Activated CD4-positive, alpha-beta memory T cell treated with anti-CD3 and anti-CD28 coated beads, Interleukin-2, amount 10 ng/mL, durations not matched to agents 7 days and 5 days (primary cell): ENCODE data around the gene RNASEH2B. TPM values are rescaled to one million over a fixed set of nuclear protein-coding genes. Genes with fewer than 3 reads are reported as not detected.
A peak's percentile ranks its signal among the peaks of the same experiment; 100 is the strongest.

Experiments used
- CTCF ChIA-PET: fragments of 350-600 bp; sonication (Branson Sonifier 250); formaldehyde crosslinking; loops from one replicate; lab custom pipeline; 2021; ENCODE audit warnings: antibody characterized with exemption, inconsistent platforms; lab: Charles Lee
- POLR2A ChIA-PET: fragments of 350-600 bp; sonication (Branson Sonifier 250); formaldehyde crosslinking; loops from one replicate; lab custom pipeline; 2021; ENCODE audit warnings: antibody characterized with exemption; lab: Charles Lee
- DNase-seq: peaks from one replicate; pipeline ENCODE4 v3.0.0-alpha.2; 2020
- H3K27ac Mint-ChIP-seq: one replicate; pipeline ENCODE4 v1.8.0; 2021; ENCODE audit warnings: mild to moderate bottlenecking, mixed read lengths
- H3K27me3 Mint-ChIP-seq: one replicate; pipeline ENCODE4 v1.8.0; 2021; ENCODE audit warnings: mixed read lengths
- H3K36me3 Mint-ChIP-seq: one replicate; pipeline ENCODE4 v1.8.0; 2021; ENCODE audit warnings: low read depth, mixed read lengths
- H3K4me1 Mint-ChIP-seq: one replicate; pipeline ENCODE4 v1.8.0; 2021; ENCODE audit warnings: mixed read lengths
- H3K4me3 Mint-ChIP-seq: one replicate; pipeline ENCODE4 v1.8.0; 2021; ENCODE audit warnings: mild to moderate bottlenecking, mixed read lengths
- H3K9me3 Mint-ChIP-seq: one replicate; pipeline ENCODE4 v1.8.0; 2021; ENCODE audit warnings: mixed read lengths
- total RNA-seq, 2 experiments: library from RNA; stranded (reverse); gene quantifications; one replicate each; pipeline ENCODE4 v1.2.3, GENCODE V29; 2021

The RNASEH2B gene
- total RNA-seq, 2 experiments from 2014 or later: 87.4 to 90.5 TPM

- DNase-seq: no peak
- H3K4me3 Mint-ChIP-seq: peak overlapping the region; percentile 88
- ChIA-PET CTCF (interaction anchor here (1.9 to 9.1 kb wide), 7 partner anchors 18 to 913 kb away, joined by 9 to 131 read pairs (median 20); partner anchors contain the start of gene TRIM13), POLR2A (interaction anchor here (0.7 to 7.6 kb wide), 15 partner anchors 8 to 1466 kb away, joined by 3 to 247 read pairs (median 4); partner anchors contain the start of genes CAB39L, SETDB2 and TRIM13)
- H3K27me3 Mint-ChIP-seq: no peaks in the 10 kb centered on the region
- H3K9me3 Mint-ChIP-seq: no peaks in the 10 kb centered on the region
- H3K4me1 Mint-ChIP-seq: peaks cover 45% of the 10 kb centered on the region
- peak overlapping the region; percentile 89 for H3K27ac Mint-ChIP-seq
- peaks cover 9% of the 10 kb centered on the region for H3K36me3 Mint-ChIP-seq
Measured at GRCh38 chr13:50910485-50910805, 854 bp downstream of the RNASEH2B start.

GRCh38 chr13:50911081-50911631 is 1.6 kb downstream of the RNASEH2B start:
- no peaks in the 10 kb centered on the region for H3K9me3 Mint-ChIP-seq
- CTCF ChIA-PET: interaction anchor here (0.8 to 9.1 kb wide), 41 partner anchors 8 to 1119 kb away, joined by 3 to 131 read pairs (median 6); partner anchors contain the start of genes KPNA3, SPRYD7 and TRIM13
- no peaks in the 10 kb centered on the region for H3K27me3 Mint-ChIP-seq
- H3K4me1 Mint-ChIP-seq: peaks cover 51% of the 10 kb centered on the region
- DNase-seq: no peak
- peak overlapping the region; percentile 88 for H3K4me3 Mint-ChIP-seq
- peaks cover 9% of the 10 kb centered on the region for H3K36me3 Mint-ChIP-seq
- POLR2A ChIA-PET: interaction anchor here (1.0 to 7.6 kb wide), 22 partner anchors 9 to 1467 kb away, joined by 3 to 247 read pairs (median 5); partner anchors contain the start of genes CAB39L, SETDB2, SPRYD7 and TRIM13
- H3K27ac Mint-ChIP-seq: peak overlapping the region; percentile 89

DNA sequence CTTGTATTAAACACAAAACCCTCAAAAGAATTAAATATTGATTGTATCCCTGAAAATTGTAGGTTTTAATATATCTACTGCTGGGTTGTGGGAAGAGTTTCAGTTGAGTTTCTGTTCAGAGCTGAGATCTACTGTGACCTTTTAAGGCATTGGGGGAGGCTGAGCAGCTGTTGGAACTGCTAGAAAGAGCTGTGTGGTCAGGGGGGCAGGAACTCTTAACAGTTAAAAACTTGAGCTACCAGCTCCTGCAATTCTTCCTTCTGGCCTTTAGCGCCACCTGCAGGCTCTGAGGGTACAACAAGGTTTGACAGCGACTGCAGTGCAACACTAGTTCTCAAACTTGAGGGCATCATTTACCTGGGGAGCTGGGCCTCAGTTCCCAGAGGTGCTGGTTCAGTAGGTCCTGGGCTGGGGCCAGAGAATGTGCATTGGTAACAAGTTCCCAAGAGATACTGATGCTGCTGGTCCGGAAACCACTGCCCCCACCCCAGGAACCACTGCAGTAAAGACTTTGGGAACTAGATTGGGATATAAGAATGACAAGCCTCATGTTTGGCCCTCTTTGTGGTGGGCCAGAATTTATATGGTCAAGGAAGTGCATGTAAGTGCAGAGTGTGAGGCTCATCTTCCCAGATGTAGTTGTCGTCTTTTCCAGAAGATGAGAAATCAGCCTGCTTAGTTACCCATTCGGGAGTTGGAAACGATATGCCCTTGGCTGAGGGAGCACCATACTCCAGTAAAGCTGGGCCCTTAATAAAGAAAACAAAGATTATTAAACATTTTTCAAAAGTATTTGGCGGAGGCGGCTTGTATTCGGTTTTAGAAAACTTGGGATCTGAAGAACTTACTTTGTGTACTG is 2.6 kb downstream of the RNASEH2B start:
- Mint-ChIP-seq H3K36me3 (peaks cover 12% of the 10 kb centered on the region), H3K4me3 (peak overlapping the region; percentile 88), H3K27ac (peak overlapping the region; percentile 89), H3K9me3 (no peaks in the 10 kb centered on the region), H3K27me3 (no peaks in the 10 kb centered on the region), H3K4me1 (peaks cover 61% of the 10 kb centered on the region)
- CTCF ChIA-PET: interaction anchor here (0.7 to 9.1 kb wide), 47 partner anchors 8 to 1120 kb away, joined by 3 to 131 read pairs (median 6); partner anchors contain the start of genes KPNA3, SPRYD7 and TRIM13
- peak; percentile 95 for DNase-seq
- POLR2A ChIA-PET: interaction anchor here (0.7 to 7.6 kb wide), 25 partner anchors 10 to 976 kb away, joined by 3 to 247 read pairs (median 4); partner anchors contain the start of genes SPRYD7 and TRIM13

DNA sequence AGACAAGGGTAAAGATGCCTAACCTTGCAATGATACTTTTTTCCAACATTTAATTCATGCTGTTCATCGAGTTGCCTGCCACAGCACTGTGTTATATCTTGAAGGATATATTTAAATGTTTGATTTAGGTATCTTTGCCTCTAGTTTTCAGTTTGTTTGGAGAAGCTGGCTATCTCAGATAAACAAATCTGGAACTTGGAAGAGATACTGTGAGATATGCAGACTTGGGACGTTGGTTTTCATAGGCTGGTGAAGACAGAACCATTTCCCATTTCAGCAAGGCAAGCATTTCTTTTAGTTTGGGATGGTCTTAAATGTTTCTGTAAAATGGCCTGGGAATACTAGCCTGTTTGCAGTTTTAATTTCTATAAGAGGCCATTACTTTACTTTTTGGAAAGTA is 3.3 kb downstream of the RNASEH2B start:
- POLR2A ChIA-PET: interaction anchor here (5.0 to 7.6 kb wide), 3 partner anchors 19 to 916 kb away, joined by 45 to 247 read pairs (median 128); partner anchors contain the start of gene TRIM13
- no peak overlapping the region for H3K27ac Mint-ChIP-seq
- H3K4me1 Mint-ChIP-seq: peaks cover 63% of the 10 kb centered on the region
- H3K36me3 Mint-ChIP-seq: peaks cover 12% of the 10 kb centered on the region
- DNase-seq: no peak
- H3K9me3 Mint-ChIP-seq: no peaks in the 10 kb centered on the region
- no peaks in the 10 kb centered on the region for H3K27me3 Mint-ChIP-seq
- CTCF ChIA-PET: interaction anchor here (1.5 to 9.1 kb wide), 10 partner anchors 11 to 936 kb away, joined by 3 to 131 read pairs (median 20); partner anchors contain the start of gene TRIM13
- no peak overlapping the region for H3K4me3 Mint-ChIP-seq

DNA sequence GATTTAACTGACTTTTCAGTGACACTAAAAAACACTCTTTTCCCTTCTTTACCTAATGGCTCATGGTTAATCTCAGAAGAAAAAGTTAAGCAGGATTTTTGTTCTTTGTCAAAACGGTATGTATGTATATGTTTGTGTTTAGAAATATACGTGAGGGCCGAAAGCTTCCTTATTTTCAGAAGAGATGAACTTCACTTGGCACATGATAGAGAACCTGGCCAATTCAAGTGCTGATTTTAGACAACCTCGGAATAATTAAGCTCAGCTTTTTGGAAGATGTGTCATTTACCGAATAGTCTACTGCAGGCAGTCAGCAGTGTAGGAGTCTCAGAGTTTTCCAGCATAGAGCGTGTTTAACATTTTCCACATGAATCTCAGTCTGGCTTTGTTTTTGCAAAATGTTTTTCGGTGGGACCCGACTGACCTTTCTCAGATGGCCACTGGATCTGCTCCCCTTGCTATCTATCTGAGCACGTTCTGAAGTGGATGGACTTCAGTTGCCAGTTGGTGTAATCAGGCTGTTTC is 4.6 kb downstream of the RNASEH2B start:
- Mint-ChIP-seq H3K9me3 (no peaks in the 10 kb centered on the region), H3K4me3 (no peak overlapping the region), H3K36me3 (peaks cover 20% of the 10 kb centered on the region), H3K27ac (no peak overlapping the region), H3K27me3 (no peaks in the 10 kb centered on the region), H3K4me1 (peaks cover 62% of the 10 kb centered on the region)
- no peak for DNase-seq
- ChIA-PET POLR2A (interaction anchor here (0.7 to 3.6 kb wide), 4 partner anchors 11 to 833 kb away, joined by 3 to 26 read pairs (median 16); no protein-coding TSS in a partner anchor), CTCF (interaction anchor here (0.6 to 9.1 kb wide), 10 partner anchors 11 to 916 kb away, joined by 3 to 131 read pairs (median 4); no protein-coding TSS in a partner anchor)

DNA sequence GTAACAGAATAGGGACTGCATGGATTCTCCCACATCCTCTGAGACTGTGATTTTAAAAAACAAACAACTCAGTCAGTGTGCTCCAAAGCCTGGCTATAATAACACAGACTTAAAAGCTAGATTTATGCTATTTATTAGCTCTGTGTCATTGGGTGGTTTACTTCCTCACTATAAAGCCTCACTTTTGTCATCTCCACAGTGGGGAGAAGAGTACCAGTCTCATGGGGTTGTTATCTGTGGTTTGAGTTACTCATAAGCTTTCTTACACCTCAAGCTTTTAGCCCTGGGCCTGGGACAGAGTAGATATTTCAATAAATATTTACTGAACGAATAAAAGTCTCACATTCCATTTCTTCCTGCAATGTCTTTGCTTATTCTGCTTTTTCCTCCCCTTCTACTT is 5.3 kb downstream of the RNASEH2B start:
- ChIA-PET CTCF (interaction anchor here (0.7 to 9.1 kb wide), 10 partner anchors 10 to 917 kb away, joined by 3 to 131 read pairs (median 4); no protein-coding TSS in a partner anchor), POLR2A (interaction anchor here (0.7 to 3.6 kb wide), 10 partner anchors 11 to 1122 kb away, joined by 3 to 26 read pairs (median 4); partner anchors contain the start of genes KPNA3 and SPRYD7)
- H3K4me1 Mint-ChIP-seq: peaks cover 61% of the 10 kb centered on the region
- peaks cover 26% of the 10 kb centered on the region for H3K36me3 Mint-ChIP-seq
- no peak overlapping the region for H3K4me3 Mint-ChIP-seq
- no peaks in the 10 kb centered on the region for H3K27me3 Mint-ChIP-seq
- H3K9me3 Mint-ChIP-seq: no peaks in the 10 kb centered on the region
- H3K27ac Mint-ChIP-seq: peak overlapping the region; percentile 54
- DNase-seq: no peak

GRCh38 chr13:50915565-50915964 is 6.0 kb downstream of the RNASEH2B start:
- H3K36me3 Mint-ChIP-seq: peaks cover 27% of the 10 kb centered on the region
- H3K27ac Mint-ChIP-seq: peak overlapping the region; percentile 54
- no peaks in the 10 kb centered on the region for H3K27me3 Mint-ChIP-seq
- no peak overlapping the region for H3K4me3 Mint-ChIP-seq
- peaks cover 4% of the 10 kb centered on the region for H3K9me3 Mint-ChIP-seq
- no peak for DNase-seq
- H3K4me1 Mint-ChIP-seq: peaks cover 61% of the 10 kb centered on the region
- ChIA-PET CTCF (interaction anchor here (0.7 to 9.1 kb wide), 10 partner anchors 9 to 979 kb away, joined by 3 to 131 read pairs (median 4); partner anchors contain the start of gene SPRYD7), POLR2A (interaction anchor here (0.7 to 3.6 kb wide), 9 partner anchors 22 to 1123 kb away, joined by 3 to 26 read pairs (median 4); partner anchors contain the start of genes KPNA3 and SPRYD7)

DNA sequence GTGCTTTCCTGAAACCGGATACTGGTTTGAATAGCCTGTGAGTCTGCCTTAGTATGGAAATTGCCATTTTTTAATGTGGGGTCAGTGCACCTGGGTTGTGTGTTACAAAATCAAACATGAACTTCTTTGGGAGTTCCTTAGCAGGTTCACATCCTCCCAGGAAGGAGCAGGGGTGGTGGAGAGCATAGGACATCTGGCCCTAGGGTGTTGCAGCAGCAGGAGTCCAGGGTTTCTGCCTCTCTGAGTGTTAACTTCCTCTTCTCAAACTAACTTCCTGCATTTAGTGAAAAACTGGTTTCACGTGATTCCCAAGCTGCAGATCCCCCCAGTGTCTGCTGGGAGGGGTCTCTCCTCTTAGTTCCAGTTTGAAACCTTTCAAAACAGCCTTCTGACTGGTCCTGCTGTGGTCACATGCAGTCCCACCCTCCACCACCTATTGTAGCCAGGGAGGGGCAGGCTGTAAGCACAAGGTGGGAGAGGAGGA is 7.2 kb downstream of the RNASEH2B start:
- Mint-ChIP-seq H3K4me3 (no peak overlapping the region), H3K27me3 (no peaks in the 10 kb centered on the region), H3K4me1 (peaks cover 60% of the 10 kb centered on the region), H3K36me3 (peaks cover 36% of the 10 kb centered on the region), H3K27ac (peak overlapping the region; percentile 81), H3K9me3 (peaks cover 12% of the 10 kb centered on the region)
- ChIA-PET POLR2A (interaction anchor here (1.1 to 3.6 kb wide), 3 partner anchors 23 to 835 kb away, joined by 5 to 26 read pairs (median 20); no protein-coding TSS in a partner anchor), CTCF (interaction anchor here (1.6 kb wide), 1 partner anchor 980 kb away, joined by 3 read pairs; the partner anchor contains the start of gene SPRYD7)
- DNase-seq: no peak

DNA sequence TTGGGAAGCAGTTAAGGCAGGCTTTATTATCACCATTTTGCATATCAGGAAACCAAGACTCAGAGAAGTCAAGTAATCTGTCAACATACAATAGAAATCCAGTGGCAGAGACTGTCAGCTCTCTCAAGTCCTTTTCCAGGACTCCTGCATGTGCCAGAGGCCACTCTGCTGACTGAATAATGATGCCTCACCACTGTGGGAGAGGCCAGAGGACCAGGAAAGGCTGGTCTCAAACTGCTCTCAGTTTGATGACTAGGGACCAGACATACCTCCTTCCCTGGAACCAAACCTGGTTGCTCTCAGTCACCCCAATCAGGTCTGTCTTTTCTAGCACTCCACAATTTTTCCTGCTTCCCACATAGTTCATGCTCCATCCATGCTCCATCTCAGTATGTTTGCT is 8.0 kb downstream of the RNASEH2B start:
- Mint-ChIP-seq H3K9me3 (peaks cover 21% of the 10 kb centered on the region), H3K4me1 (peaks cover 51% of the 10 kb centered on the region), H3K27me3 (no peaks in the 10 kb centered on the region), H3K27ac (peak overlapping the region; percentile 81), H3K4me3 (no peak overlapping the region), H3K36me3 (peaks cover 44% of the 10 kb centered on the region)
- POLR2A ChIA-PET: interaction anchor here (0.8 to 1.9 kb wide), 2 partner anchors 25 to 836 kb away, joined by 3 to 9 read pairs; no protein-coding TSS in a partner anchor
- no peak for DNase-seq
- CTCF ChIA-PET: no interaction called here

DNA sequence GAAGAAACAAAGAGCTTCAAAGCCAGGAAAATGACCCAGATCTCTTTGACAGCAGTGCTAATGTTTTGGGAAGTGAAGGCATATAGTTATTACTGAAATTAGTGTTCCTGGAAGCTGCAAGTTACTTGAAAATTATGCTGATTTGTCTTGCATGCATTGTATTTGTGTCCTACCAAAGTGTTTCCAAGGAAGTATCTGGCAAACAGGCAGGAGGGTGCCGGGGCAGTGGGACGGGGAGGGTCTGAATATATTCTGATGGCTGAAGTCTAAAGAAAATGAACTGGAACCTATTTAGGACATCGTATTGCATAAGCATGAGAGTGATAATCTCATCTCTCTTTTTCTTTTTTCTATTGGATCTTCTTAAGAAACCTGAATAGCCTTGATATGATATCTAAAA is 9.0 kb downstream of the RNASEH2B start:
- no peaks in the 10 kb centered on the region for H3K27me3 Mint-ChIP-seq
- no peak for DNase-seq
- H3K4me3 Mint-ChIP-seq: no peak overlapping the region
- H3K9me3 Mint-ChIP-seq: peaks cover 31% of the 10 kb centered on the region
- POLR2A ChIA-PET: interaction anchor here (1.4 to 1.9 kb wide), 2 partner anchors 9 to 26 kb away, joined by 3 to 9 read pairs; partner anchors contain the start of gene RNASEH2B
- peaks cover 42% of the 10 kb centered on the region for H3K4me1 Mint-ChIP-seq
- peaks cover 54% of the 10 kb centered on the region for H3K36me3 Mint-ChIP-seq
- CTCF ChIA-PET: no interaction called here
- no peak overlapping the region for H3K27ac Mint-ChIP-seq

DNA sequence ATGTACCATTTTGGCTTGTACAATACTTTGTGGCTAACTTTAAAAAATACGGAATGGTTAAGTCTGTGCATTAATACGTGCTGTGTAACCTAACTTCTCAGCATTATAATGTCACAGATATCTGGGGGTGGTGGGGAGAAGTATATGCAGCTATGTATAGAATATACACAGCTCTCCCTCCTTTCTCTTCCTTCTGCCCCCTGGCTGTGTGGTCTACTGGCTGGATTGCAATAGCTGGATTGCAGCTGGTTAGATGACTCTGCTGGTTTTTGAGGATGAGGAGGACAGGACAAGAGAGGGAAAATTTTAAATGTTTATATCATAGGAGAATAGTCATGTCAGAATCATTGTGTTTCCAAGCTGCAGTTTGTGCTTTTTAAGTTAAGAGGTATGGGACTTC is 9.7 kb downstream of the RNASEH2B start:
- H3K27ac Mint-ChIP-seq: no peak overlapping the region
- H3K4me3 Mint-ChIP-seq: no peak overlapping the region
- H3K27me3 Mint-ChIP-seq: no peaks in the 10 kb centered on the region
- no peak for DNase-seq
- POLR2A ChIA-PET: interaction anchor here (1.4 kb wide), 1 partner anchor 10 kb away, joined by 3 read pairs; the partner anchor contains the start of gene RNASEH2B
- H3K4me1 Mint-ChIP-seq: peaks cover 37% of the 10 kb centered on the region
- CTCF ChIA-PET: interaction anchor here (2.1 kb wide), 1 partner anchor 7 kb away, joined by 6 read pairs; no protein-coding TSS in a partner anchor
- peaks cover 61% of the 10 kb centered on the region for H3K36me3 Mint-ChIP-seq
- H3K9me3 Mint-ChIP-seq: peaks cover 37% of the 10 kb centered on the region
